ENCODE results near the gene PLCXD3.

The PLCXD3 gene

DNA sequence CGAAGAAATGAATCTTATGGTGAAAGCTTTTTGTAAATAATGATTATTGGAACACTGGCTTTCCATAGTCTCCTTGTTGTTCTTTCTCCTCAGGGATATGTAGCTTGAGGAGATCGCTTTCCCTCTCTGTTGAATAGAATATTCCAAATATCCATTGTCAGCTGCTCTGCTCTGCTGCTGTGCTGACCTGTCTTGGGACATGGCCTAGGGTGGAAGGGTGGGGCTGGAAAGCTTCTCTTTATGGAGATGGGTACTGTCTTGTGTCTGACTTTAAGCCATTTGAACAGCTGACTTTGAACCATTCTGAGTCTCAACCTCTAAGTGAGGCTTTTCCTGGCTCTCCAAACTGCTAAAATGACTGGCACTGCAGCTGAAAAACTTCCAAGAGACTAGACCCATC is 135.8 kb downstream of the PLCXD3 start:
- H3K4me3 ChIP-seq (ENCODE audit: low read depth, low read length): no peak overlapping the region
- TF ChIP-seq, protein P1, sequence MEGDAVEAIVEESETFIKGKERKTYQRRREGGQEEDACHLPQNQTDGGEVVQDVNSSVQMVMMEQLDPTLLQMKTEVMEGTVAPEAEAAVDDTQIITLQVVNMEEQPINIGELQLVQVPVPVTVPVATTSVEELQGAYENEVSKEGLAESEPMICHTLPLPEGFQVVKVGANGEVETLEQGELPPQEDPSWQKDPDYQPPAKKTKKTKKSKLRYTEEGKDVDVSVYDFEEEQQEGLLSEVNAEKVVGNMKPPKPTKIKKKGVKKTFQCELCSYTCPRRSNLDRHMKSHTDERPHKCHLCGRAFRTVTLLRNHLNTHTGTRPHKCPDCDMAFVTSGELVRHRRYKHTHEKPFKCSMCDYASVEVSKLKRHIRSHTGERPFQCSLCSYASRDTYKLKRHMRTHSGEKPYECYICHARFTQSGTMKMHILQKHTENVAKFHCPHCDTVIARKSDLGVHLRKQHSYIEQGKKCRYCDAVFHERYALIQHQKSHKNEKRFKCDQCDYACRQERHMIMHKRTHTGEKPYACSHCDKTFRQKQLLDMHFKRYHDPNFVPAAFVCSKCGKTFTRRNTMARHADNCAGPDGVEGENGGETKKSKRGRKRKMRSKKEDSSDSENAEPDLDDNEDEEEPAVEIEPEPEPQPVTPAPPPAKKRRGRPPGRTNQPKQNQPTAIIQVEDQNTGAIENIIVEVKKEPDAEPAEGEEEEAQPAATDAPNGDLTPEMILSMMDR (IDR thresholded peaks at IDR 0.05; ENCODE audit: borderline replicate concordance, insufficient read depth, low read depth, low read length): no peak

DNA sequence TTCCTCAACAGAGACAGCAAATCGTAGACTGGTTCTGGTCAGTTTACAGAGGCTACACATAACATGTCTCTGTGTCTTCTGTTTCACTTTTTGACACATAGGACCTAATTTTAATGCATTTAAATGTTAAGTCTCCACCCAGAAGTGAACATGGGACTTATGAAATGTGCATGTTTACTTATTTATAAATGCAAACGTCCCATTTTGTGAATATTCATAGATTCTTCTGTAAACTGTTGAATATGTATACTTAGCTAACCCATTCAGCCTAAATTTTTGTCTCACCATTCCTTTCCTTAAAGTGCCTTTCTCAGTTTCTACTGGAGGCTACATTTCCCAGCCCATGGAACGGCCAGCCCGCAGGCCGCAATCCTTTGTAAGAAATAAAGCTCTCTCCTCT is 137.2 kb downstream of the PLCXD3 start:
- H3K4me3 ChIP-seq (ENCODE audit: low read depth, low read length): no peak overlapping the region
- TF ChIP-seq, protein P1 (IDR thresholded peaks at IDR 0.05; ENCODE audit: borderline replicate concordance, insufficient read depth, low read depth, low read length): no peak

DNA sequence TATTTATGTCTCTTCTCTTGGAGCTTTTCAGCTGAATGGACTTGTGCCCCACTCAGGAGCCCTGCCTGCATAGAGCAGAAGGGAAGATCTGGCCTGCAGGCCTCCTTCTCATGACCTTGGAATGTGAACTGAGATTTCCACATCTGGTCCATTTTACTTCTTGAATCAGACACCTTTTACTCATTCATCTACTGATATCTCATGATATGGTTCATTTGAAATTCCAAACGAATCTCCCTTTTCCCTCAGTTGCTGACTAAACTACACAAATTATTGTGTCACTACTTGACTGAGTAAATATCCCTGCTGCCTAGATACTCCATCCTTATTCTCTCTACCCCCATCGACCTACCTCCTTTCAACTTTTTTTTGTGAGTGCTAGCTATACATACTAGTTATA is 138.7 kb downstream of the PLCXD3 start:
- TF ChIP-seq, protein P1 (IDR thresholded peaks at IDR 0.05; ENCODE audit: borderline replicate concordance, insufficient read depth, low read depth, low read length): no peak
- no peak overlapping the region for H3K4me3 ChIP-seq (ENCODE audit: low read depth, low read length)

DNA sequence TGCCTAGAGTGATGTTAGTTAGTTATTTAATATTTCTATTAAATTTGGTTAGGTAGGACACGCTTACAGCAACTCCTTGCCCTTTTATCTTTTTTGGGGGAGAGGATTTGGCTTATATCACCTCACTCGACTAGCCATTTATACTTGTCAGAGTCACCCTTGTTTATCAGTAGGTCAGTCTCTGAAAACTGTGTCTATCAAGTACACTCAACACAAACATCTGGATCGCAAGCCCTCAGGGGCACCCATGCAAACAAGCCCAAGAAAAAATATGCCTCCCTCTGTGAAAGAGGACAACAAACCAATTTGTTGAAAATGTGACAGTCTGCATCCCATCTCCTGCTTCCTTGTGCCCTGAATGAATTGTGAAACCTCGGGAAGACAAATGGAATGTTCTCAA is 139.9 kb downstream of the PLCXD3 start:
- H3K4me3 ChIP-seq (ENCODE audit: low read depth, low read length): no peak overlapping the region
- TF ChIP-seq, protein P1 (IDR thresholded peaks at IDR 0.05; ENCODE audit: borderline replicate concordance, insufficient read depth, low read depth, low read length): no peak

DNA sequence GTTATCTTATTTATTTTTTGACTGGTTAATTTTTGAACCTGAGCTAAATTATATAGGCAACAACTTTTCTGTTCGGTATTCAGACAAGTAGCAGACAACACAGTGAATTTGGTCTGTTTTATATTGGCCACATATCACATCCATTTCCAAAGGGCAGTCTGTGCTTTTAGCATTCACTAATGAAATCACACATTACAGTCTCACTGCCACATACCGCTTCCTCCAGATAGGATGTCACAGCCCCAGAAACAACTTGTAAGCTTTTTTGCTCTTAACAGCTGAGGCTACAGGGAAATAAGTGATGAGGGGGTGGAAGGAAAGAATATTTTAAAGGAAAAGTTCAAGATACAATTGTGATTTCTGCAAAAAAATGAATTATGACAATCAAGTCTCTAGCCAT is 140.6 kb downstream of the PLCXD3 start:
- TF ChIP-seq, protein P1 (IDR thresholded peaks at IDR 0.05; ENCODE audit: borderline replicate concordance, insufficient read depth, low read depth, low read length): no peak
- no peak overlapping the region for H3K4me3 ChIP-seq (ENCODE audit: low read depth, low read length)

DNA sequence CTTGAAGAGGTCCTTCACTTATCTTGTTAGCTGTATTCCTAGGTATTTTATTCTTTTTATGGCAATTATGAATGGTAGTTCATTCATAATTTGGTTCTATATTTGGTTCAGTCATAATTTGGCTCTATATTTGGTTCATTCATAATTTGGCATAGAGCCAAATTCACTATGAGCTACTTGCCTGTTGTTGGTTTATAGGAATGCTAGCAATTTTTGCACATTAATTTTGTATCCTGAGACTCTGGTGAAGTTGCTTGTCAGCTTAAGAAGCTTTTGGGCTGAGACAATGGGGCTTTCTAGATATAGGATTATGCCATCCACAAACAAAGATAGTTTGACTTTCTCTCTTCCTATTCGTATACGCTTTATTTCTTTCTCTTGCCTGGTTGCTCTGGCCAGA is 142.2 kb downstream of the PLCXD3 start:
- H3K4me3 ChIP-seq (ENCODE audit: low read depth, low read length): no peak overlapping the region
- TF ChIP-seq, protein P1 (IDR thresholded peaks at IDR 0.05; ENCODE audit: borderline replicate concordance, insufficient read depth, low read depth, low read length): no peak

DNA sequence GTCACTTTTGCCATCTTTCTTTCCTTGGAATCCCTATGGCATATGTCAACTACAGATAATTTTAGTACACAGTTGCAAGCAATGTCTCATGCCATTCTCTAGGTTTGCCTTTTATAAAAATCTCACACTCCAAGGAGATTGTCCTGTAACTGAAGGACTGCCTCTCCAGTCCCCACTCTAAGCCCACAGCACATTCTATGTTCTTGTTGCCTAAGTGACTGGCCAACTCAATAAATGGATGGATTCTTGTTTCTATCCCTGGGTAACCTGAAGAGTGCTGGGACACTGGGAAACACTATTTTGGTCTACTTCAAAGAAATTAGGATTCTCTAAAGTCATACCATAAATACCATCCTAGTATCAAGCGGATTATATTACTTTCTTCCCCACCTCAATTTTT is 145.0 kb downstream of the PLCXD3 start:
- no peak overlapping the region for H3K4me3 ChIP-seq (ENCODE audit: low read depth, low read length)
- TF ChIP-seq, protein P1 (IDR thresholded peaks at IDR 0.05; ENCODE audit: borderline replicate concordance, insufficient read depth, low read depth, low read length): no peak

Measured in GM12875 (cell line).